Fibroblast of lung (primary cell): ENCODE measurements around the gene BACH1. TPM values are rescaled to one million over a fixed set of nuclear protein-coding genes. Genes with fewer than 3 reads are reported as not detected.
A peak's percentile ranks its signal among the peaks of the same experiment; 100 is the strongest.

ENCODE experiments used
- DNase-seq, 2 donors: peaks; one replicate each; pipeline versions ENCODE4 v3.0.0 to v3.0.0-alpha.2; 2010; ENCODE audit warnings: low read depth in 2 of 2
- H2AFZ ChIP-seq: 2 replicates; pipeline ENCODE4 v1.5.1; 2012; ENCODE audit warnings: low read length, control low read depth, inconsistent platforms
- H3K27ac ChIP-seq: 2 replicates; pipeline ENCODE4 v1.5.1; 2011; ENCODE audit warnings: low read length, control low read depth; ENCODE audit not compliant: insufficient read depth
- H3K27me3 ChIP-seq: 2 replicates; pipeline ENCODE4 v1.5.1; 2011; ENCODE audit warnings: mild to moderate bottlenecking, low read length; ENCODE audit not compliant: control insufficient read depth, insufficient read depth
- H3K36me3 ChIP-seq: 2 replicates; pipeline ENCODE4 v1.5.1; 2011; ENCODE audit warnings: low read length; ENCODE audit not compliant: control insufficient read depth, insufficient read depth
- H3K4me1 ChIP-seq: 2 replicates; pipeline ENCODE4 v1.5.1; 2011; ENCODE audit warnings: low read length; ENCODE audit not compliant: control insufficient read depth, insufficient read depth; ENCODE audit errors: extremely low read depth
- H3K4me2 ChIP-seq: 2 replicates; pipeline ENCODE4 v1.5.1; 2011; ENCODE audit warnings: low read length, control low read depth; ENCODE audit not compliant: insufficient read depth; ENCODE audit errors: extremely low read depth
- H3K4me3 ChIP-seq, 4 experiments: fragments of 200-600 bp in 1 of 4; sonication (generic) in 1 of 4; replicated peaks in 1 of 4; 2 replicates each; pipeline ENCODE4 v1.5.1; 2011 to 2016; ENCODE audit warnings: low read length in 4 of 4, low read depth in 3 of 4, mild to moderate bottlenecking in 3 of 4, control low read depth in 2 of 4, inconsistent platforms in 1 of 4, mixed read lengths in 1 of 4; ENCODE audit not compliant: insufficient read depth in 1 of 4; ENCODE audit errors: control extremely low read depth in 1 of 4
- H3K79me2 ChIP-seq: 2 replicates; pipeline ENCODE4 v1.5.1; 2012; ENCODE audit warnings: mild to moderate bottlenecking, low read length, inconsistent platforms; ENCODE audit not compliant: control insufficient read depth, insufficient read depth
- H3K9ac ChIP-seq: 2 replicates; pipeline ENCODE4 v1.5.1; 2011; ENCODE audit warnings: mild to moderate bottlenecking, low read length, control low read depth; ENCODE audit not compliant: insufficient read depth
- H3K9me3 ChIP-seq: 2 replicates; pipeline ENCODE4 v1.5.1; 2012; ENCODE audit warnings: low read depth, low read length; ENCODE audit not compliant: control insufficient read depth, insufficient read depth
- H4K20me1 ChIP-seq: 2 replicates; pipeline ENCODE4 v1.5.1; 2011; ENCODE audit warnings: low read length; ENCODE audit not compliant: control insufficient read depth, insufficient read depth; ENCODE audit errors: extremely low read depth
- EZH2 ChIP-seq: IDR thresholded peaks from 2 replicates; pipeline ENCODE4 v1.5.1; 2012; ENCODE audit warnings: low read length, control low read depth, mild to moderate bottlenecking; ENCODE audit errors: missing control alignments
- polyA plus RNA-seq, 2 donors: library from polyadenylated mRNA; depleted of rRNA in 1 of 2; stranded (reverse) in 1 of 2; unstranded in 1 of 2; fragments of >200 nt; gene quantifications; 2 replicates each; pipeline ENCODE4 v1.2.1, GENCODE V29; 2011 to 2012; ENCODE audit warnings: missing spikeins in 1 of 2
- total RNA-seq: library from RNA; depleted of rRNA; stranded (reverse); fragments of >200 nt; gene quantifications from 2 replicates; pipeline ENCODE4 v1.2.1, GENCODE V29; 2014
- TF ChIP-seq, protein P1 (sequence below), 2 donors: IDR thresholded peaks in 1 of 2; conservative IDR thresholded peaks in 1 of 2; 1 replicate in 1 of 2; 2 replicates in 1 of 2; pipeline ENCODE4 v1.5.1; 2011 to 2012; ENCODE audit warnings: low read length in 2 of 2, control low read depth in 1 of 2, inconsistent platforms in 1 of 2, low read depth in 1 of 2, mild to moderate bottlenecking in 1 of 2

Gene BACH1
- total and polyA plus RNA-seq, 2 donors (not counting 1 experiment from before 2014, with no cell fraction given), result 38.2 to 127 TPM

DNA sequence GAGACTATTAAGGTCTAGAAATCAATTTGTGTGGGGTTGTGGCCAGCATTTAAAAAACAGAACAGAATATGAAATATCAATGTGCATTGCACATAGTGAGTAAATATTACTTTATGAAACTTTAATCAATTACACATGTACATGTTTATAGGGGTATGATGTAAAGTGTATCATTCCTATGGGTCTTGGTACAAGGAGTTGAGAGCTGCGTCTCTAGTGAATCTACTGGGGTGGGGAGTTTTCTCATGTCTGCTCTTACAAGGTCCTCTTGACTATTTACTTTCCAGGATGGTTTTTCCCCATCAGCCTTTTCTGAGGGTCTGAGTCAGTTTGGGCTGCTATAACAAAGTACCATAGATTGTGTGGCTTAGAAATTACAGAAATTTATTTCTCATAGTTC lies 75.8 kb downstream of the BACH1 start:
- H3K4me1 ChIP-seq, result no peaks in the 10 kb centered on the region
- no peak overlapping the region for H3K9ac ChIP-seq
- no peaks in the 10 kb centered on the region for H3K79me2 ChIP-seq
- TF ChIP-seq, protein P1, sequence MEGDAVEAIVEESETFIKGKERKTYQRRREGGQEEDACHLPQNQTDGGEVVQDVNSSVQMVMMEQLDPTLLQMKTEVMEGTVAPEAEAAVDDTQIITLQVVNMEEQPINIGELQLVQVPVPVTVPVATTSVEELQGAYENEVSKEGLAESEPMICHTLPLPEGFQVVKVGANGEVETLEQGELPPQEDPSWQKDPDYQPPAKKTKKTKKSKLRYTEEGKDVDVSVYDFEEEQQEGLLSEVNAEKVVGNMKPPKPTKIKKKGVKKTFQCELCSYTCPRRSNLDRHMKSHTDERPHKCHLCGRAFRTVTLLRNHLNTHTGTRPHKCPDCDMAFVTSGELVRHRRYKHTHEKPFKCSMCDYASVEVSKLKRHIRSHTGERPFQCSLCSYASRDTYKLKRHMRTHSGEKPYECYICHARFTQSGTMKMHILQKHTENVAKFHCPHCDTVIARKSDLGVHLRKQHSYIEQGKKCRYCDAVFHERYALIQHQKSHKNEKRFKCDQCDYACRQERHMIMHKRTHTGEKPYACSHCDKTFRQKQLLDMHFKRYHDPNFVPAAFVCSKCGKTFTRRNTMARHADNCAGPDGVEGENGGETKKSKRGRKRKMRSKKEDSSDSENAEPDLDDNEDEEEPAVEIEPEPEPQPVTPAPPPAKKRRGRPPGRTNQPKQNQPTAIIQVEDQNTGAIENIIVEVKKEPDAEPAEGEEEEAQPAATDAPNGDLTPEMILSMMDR (conservative IDR thresholded peaks at IDR 0.05 in 1 of 2, IDR thresholded peaks at IDR 0.05 in 1 of 2; ENCODE audit: low read depth in 1 of 2, low read length in 2 of 2), result no peak
- TF ChIP-seq EZH2, result no peak
- H2AFZ ChIP-seq, result no peak overlapping the region
- no peak overlapping the region for H3K4me2 ChIP-seq
- H3K27ac ChIP-seq, result no peak overlapping the region
- H3K9me3 ChIP-seq, result no peaks in the 10 kb centered on the region
- H3K36me3 ChIP-seq, result peaks cover 4% of the 10 kb centered on the region
- H3K4me3 ChIP-seq, result no peak overlapping the region
- DNase-seq, result no peak
- H4K20me1 ChIP-seq, result no peaks in the 10 kb centered on the region
- no peaks in the 10 kb centered on the region for H3K27me3 ChIP-seq

DNA sequence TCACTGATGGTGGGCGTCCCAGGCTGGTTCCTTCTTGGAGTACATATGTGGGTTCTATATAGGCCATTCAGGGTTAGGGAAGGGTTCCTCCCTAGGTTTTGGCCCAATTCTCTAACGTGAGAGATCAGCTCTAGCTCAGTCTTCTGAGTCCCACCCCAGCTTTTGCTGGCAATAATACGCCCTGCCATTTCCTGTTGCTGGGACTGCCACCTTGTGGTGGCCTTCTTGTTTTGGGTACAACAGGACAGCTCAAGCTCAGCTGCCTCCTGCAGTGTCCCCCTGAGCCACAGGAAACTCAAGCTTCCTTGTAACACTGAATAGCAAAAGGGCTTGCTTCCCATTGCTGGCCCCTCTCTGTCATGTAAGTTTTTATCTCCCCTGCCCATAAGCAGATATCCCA lies 77.8 kb downstream of the BACH1 start:
- Histone ChIP-seq H4K20me1 (no peaks in the 10 kb centered on the region), H3K9ac (no peak overlapping the region), H3K4me1 (peaks cover under 1% of the 10 kb centered on the region), H3K36me3 (peaks cover 3% of the 10 kb centered on the region), H3K4me2 (no peak overlapping the region), H3K9me3 (no peaks in the 10 kb centered on the region), H3K27me3 (no peaks in the 10 kb centered on the region), H2AFZ (no peak overlapping the region), H3K79me2 (no peaks in the 10 kb centered on the region), H3K27ac (no peak overlapping the region), H3K4me3 (no peak overlapping the region)
- TF ChIP-seq, protein P1 (conservative IDR thresholded peaks at IDR 0.05 in 1 of 2, IDR thresholded peaks at IDR 0.05 in 1 of 2; ENCODE audit: low read depth in 1 of 2, low read length in 2 of 2), result peak; percentile 13 to 37
- no peak for TF ChIP-seq EZH2
- DNase-seq, result peak in 1 of 2 donors; percentile 29

DNA sequence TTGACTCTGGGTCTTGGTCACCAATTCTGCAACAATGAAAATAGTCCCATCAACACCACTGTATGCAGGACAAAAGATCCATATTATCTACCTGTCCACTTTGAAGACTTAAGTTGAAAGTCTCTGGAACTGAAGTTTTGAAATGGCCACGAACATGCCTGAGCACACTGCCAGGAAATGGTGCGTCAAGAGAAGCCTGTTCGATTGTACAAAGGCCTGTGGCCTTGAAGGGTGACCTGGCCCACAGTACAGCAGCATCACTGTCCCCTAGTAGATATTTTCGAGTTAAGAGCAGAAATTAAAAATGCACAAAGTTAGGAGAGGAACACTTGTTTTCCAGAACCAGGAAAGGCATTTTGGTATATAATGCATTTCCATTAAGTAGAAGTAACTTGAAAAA lies 78.5 kb downstream of the BACH1 start:
- no peak for TF ChIP-seq EZH2
- TF ChIP-seq, protein P1 (conservative IDR thresholded peaks at IDR 0.05 in 1 of 2, IDR thresholded peaks at IDR 0.05 in 1 of 2; ENCODE audit: low read depth in 1 of 2, low read length in 2 of 2), result no peak
- Histone ChIP-seq H3K9ac (no peak overlapping the region), H2AFZ (no peak overlapping the region), H3K79me2 (no peaks in the 10 kb centered on the region), H4K20me1 (no peaks in the 10 kb centered on the region), H3K9me3 (no peaks in the 10 kb centered on the region), H3K27me3 (no peaks in the 10 kb centered on the region), H3K4me2 (no peak overlapping the region), H3K27ac (no peak overlapping the region), H3K36me3 (peaks cover 3% of the 10 kb centered on the region), H3K4me1 (peaks cover 5% of the 10 kb centered on the region), H3K4me3 (no peak overlapping the region)
- no peak for DNase-seq
